GM23338 (cell line): Measurements from ENCODE around the gene DBT. TPM values are rescaled to one million over a fixed set of nuclear protein-coding genes. Genes with fewer than 3 reads are reported as not detected.

Source experiments
- ATAC-seq: fragments of 200-7000 bp; cut with Tn5 transposase; 3 replicates; pipeline ENCODE4 v1.9.1; 2020
- DNase-seq: peaks from one replicate; pipeline ENCODE4 v3.0.0-alpha.2; 2015; ENCODE audit warnings: low spot score
- H2AFZ ChIP-seq: fragments of 200-600 bp; sonication (generic); 2 replicates; pipeline ENCODE4 v1.8.0; 2016; ENCODE audit warnings: antibody characterized with exemption, mild to moderate bottlenecking, moderate library complexity
- H3F3A ChIP-seq: fragments of 200-600 bp; sonication (generic); replicated peaks from 2 replicates; pipeline ENCODE4 v1.8.0; 2017; ENCODE audit warnings: antibody characterized with exemption, mixed run types, low read depth
- H3K27ac ChIP-seq: fragments of 200-600 bp; sonication (generic); 2 replicates; pipeline ENCODE4 v1.6.1; 2016; ENCODE audit warnings: low read depth
- H3K27me3 ChIP-seq: fragments of 200-600 bp; sonication (generic); 2 replicates; pipeline ENCODE4 v1.8.0; 2016; ENCODE audit warnings: mild to moderate bottlenecking, mixed run types, moderate library complexity; ENCODE audit not compliant: insufficient read depth
- H3K36me3 ChIP-seq: fragments of 200-600 bp; sonication (generic); 2 replicates; pipeline ENCODE4 v1.8.0; 2016; ENCODE audit warnings: mild to moderate bottlenecking; ENCODE audit not compliant: insufficient read depth
- H3K4me1 ChIP-seq: fragments of 200-600 bp; sonication (generic); 2 replicates; pipeline ENCODE4 v1.8.0; 2016; ENCODE audit warnings: mild to moderate bottlenecking, moderate library complexity; ENCODE audit not compliant: insufficient read depth
- H3K4me2 ChIP-seq: fragments of 200-600 bp; sonication (generic); 2 replicates; pipeline ENCODE4 v1.7.1; 2017; ENCODE audit warnings: mixed run types
- H3K4me3 ChIP-seq: fragments of 200-600 bp; sonication (generic); 2 replicates; pipeline ENCODE4 v1.6.1; 2016; ENCODE audit warnings: mixed run types
- H3K79me2 ChIP-seq: fragments of 200-600 bp; sonication (generic); replicated peaks from 2 replicates; pipeline ENCODE4 v1.8.0; 2017; ENCODE audit warnings: mild to moderate bottlenecking; ENCODE audit not compliant: insufficient read depth
- H3K9me2 ChIP-seq: fragments of 200-600 bp; sonication (generic); 2 replicates; pipeline ENCODE4 v1.8.0; 2017; ENCODE audit not compliant: insufficient read depth
- H4K20me1 ChIP-seq: fragments of 200-600 bp; sonication (generic); replicated peaks from 2 replicates; pipeline ENCODE4 v1.8.0; 2017; ENCODE audit warnings: mild to moderate bottlenecking; ENCODE audit not compliant: insufficient read depth
- H3K27ac Mint-ChIP-seq: 2 replicates; pipeline ENCODE4 v1.8.0; 2020; ENCODE audit warnings: inconsistent platforms, mild to moderate bottlenecking, moderate library complexity, mixed read lengths
- H3K27me3 Mint-ChIP-seq: 3 replicates; pipeline ENCODE4 v1.8.0; 2022; ENCODE audit warnings: low read depth, mild to moderate bottlenecking, moderate library complexity, mixed read lengths, inconsistent platforms; ENCODE audit not compliant: insufficient read depth, poor library complexity
- H3K36me3 Mint-ChIP-seq: 3 replicates; pipeline ENCODE4 v1.8.0; 2021; ENCODE audit warnings: low read depth, mild to moderate bottlenecking, inconsistent platforms, moderate library complexity, mixed read lengths
- H3K4me1 Mint-ChIP-seq: 3 replicates; pipeline ENCODE4 v1.8.0; 2020; ENCODE audit warnings: mild to moderate bottlenecking, inconsistent platforms, mixed read lengths
- H3K4me3 Mint-ChIP-seq: 3 replicates; pipeline ENCODE4 v1.8.0; 2021; ENCODE audit warnings: moderate library complexity, mild to moderate bottlenecking, inconsistent platforms, mixed read lengths
- H3K9me3 Mint-ChIP-seq: 3 replicates; pipeline ENCODE4 v1.8.0; 2020; ENCODE audit warnings: moderate library complexity, mild to moderate bottlenecking, inconsistent platforms, mixed read lengths
- CREB1 ChIP-seq: fragments of 250-450 bp; sonication (Bioruptor Pico); IDR thresholded peaks from 2 replicates; pipeline ENCODE4 v1.5.0; 2020; ENCODE audit warnings: low read depth, mild to moderate bottlenecking, moderate library complexity
- CTCF ChIP-seq, 2 experiments: fragments of 200-600 bp in 1 of 2; sonication (generic) in 1 of 2; conservative IDR thresholded peaks; 2 replicates each; pipeline versions ENCODE4 v1.5.1 to v1.6.1; 2016 to 2017; ENCODE audit warnings: antibody characterized with exemption in 2 of 2, low read depth in 2 of 2, mild to moderate bottlenecking in 2 of 2, moderate library complexity in 1 of 2
- ETS1 ChIP-seq: IDR thresholded peaks from 2 replicates; pipeline ENCODE4 v1.6.1; 2016; ENCODE audit warnings: antibody characterized with exemption
- EZH2 ChIP-seq: fragments of 200-600 bp; sonication (generic); IDR thresholded peaks from one replicate; pipeline ENCODE4 v1.8.0; 2017; ENCODE audit warnings: antibody characterized with exemption, mild to moderate bottlenecking, low read depth; ENCODE audit not compliant: unreplicated experiment
- EZH2phosphoT487 ChIP-seq: fragments of 200-600 bp; sonication (generic); IDR thresholded peaks from one replicate; pipeline ENCODE4 v1.8.1; 2018; ENCODE audit warnings: antibody characterized with exemption; ENCODE audit not compliant: unreplicated experiment
- JUNB ChIP-seq: IDR thresholded peaks from one replicate; pipeline ENCODE4 v1.6.1; 2016; ENCODE audit warnings: antibody characterized with exemption; ENCODE audit not compliant: unreplicated experiment
- NANOG ChIP-seq: IDR thresholded peaks from 2 replicates; pipeline ENCODE4 v1.6.1; 2016; ENCODE audit warnings: antibody characterized with exemption, borderline replicate concordance
- POLR2AphosphoS5 ChIP-seq: IDR thresholded peaks from 2 replicates; pipeline ENCODE4 v1.6.1; 2016; ENCODE audit warnings: antibody characterized with exemption, low read depth
- REST ChIP-seq: IDR thresholded peaks from one replicate; pipeline ENCODE4 v1.6.1; 2018; ENCODE audit warnings: antibody characterized with exemption; ENCODE audit not compliant: unreplicated experiment
- STAT1 ChIP-seq: IDR thresholded peaks from one replicate; pipeline ENCODE4 v1.6.1; 2016; ENCODE audit warnings: antibody characterized with exemption; ENCODE audit not compliant: unreplicated experiment
- ZNF114 ChIP-seq: fragments of 250-450 bp; sonication (Bioruptor Pico); IDR thresholded peaks from 2 replicates; pipeline ENCODE4 v1.5.0; 2020; ENCODE audit warnings: mild to moderate bottlenecking, moderate library complexity
- ZNF331 ChIP-seq: fragments of 250-450 bp; sonication (Bioruptor Pico); IDR thresholded peaks from 2 replicates; pipeline ENCODE4 v1.5.0; 2020; ENCODE audit warnings: low read depth, mild to moderate bottlenecking, moderate library complexity
- ZNF462 ChIP-seq: fragments of 250-450 bp; sonication (Bioruptor Pico); IDR thresholded peaks from 2 replicates; pipeline ENCODE4 v1.5.0; 2020; ENCODE audit warnings: mild to moderate bottlenecking, moderate library complexity
- polyA plus RNA-seq: library from polyadenylated mRNA; unstranded; fragments of >200 nt; fragmentation: Nextera tagmentation; extraction: Ambion mirVana; gene quantifications from 2 replicates; pipeline ENCODE4 v1.2.1, GENCODE V29; 2016
- total RNA-seq: library from RNA; depleted of rRNA; stranded (reverse); fragments of >200 nt; shearing (Covaris generic); gene quantifications from 2 replicates; pipeline ENCODE4 v1.2.3, GENCODE V29; 2014

DBT gene
- total and polyA plus RNA-seq, 2 experiments from 2014 or later: 8.1 to 14.7 TPM

GRCh38 chr1:100230765-100231164, 18.9 kb downstream of the DBT start:
- H3K36me3 Mint-ChIP-seq: peaks cover 51% of the 10 kb centered on the region
- no peaks in the 10 kb centered on the region for H3K9me3 Mint-ChIP-seq
- Histone ChIP-seq H3K4me2 (no peak overlapping the region), H3K27me3 (no peaks in the 10 kb centered on the region), H3K4me1 (no peaks in the 10 kb centered on the region), H3K9me2 (no peaks in the 10 kb centered on the region), H2AFZ (no peak overlapping the region), H3K79me2 (no peaks in the 10 kb centered on the region), H3K36me3 (peaks cover 17% of the 10 kb centered on the region), H3F3A (no peaks in the 10 kb centered on the region), H3K4me3 (no peak overlapping the region), H3K27ac (no peak overlapping the region), H4K20me1 (no peaks in the 10 kb centered on the region)
- no peaks in the 10 kb centered on the region for H3K27me3 Mint-ChIP-seq
- H3K4me1 Mint-ChIP-seq: peaks cover 7% of the 10 kb centered on the region; the same call in 2 of the 3 replicates
- ATAC-seq: no peak
- DNase-seq: no peak
- TF ChIP-seq STAT1 (no peak), ZNF462 (CRISPR knock-in tag) (no peak), EZH2 (no peak), POLR2AphosphoS5 (no peak), ZNF331 (CRISPR knock-in tag) (no peak), CTCF (conservative IDR thresholded peaks at IDR 0.05; ENCODE audit: low read depth in 2 of 2) (no peak), CREB1 (CRISPR knock-in tag) (no peak), NANOG (no peak), JUNB (no peak), ETS1 (no peak), EZH2phosphoT487 (no peak), ZNF114 (CRISPR knock-in tag) (no peak), REST (no peak)
- H3K4me3 Mint-ChIP-seq: no peak overlapping the region
- H3K27ac Mint-ChIP-seq: no peak overlapping the region
